Measurements from ENCODE around the gene CDC42BPA. TPM values are rescaled to one million over a fixed set of nuclear protein-coding genes. Genes with fewer than 3 reads are reported as not detected.

CDC42BPA gene
- total RNA-seq, 4 donors from 2014 or later, result 47.0 to 58.6 (median 54.8) TPM

GRCh38 chr1:227272428-227272827 lies 45.9 kb downstream of the CDC42BPA start:
- H3K27ac ChIP-seq, result no peak overlapping the region
- no peak overlapping the region for H3K4me3 ChIP-seq
- H3K4me1 ChIP-seq, result peaks cover 0 to 19% (median 6%) of the 10 kb centered on the region in 4 donors
- no peak for DNase-seq (ENCODE audit: low spot score in 2 of 2)
- peaks cover 0 to 7% (median 0%) of the 10 kb centered on the region in 3 donors for H3K36me3 ChIP-seq
- H3K9me3 ChIP-seq, result peaks cover 0 to 11% (median 0%) of the 10 kb centered on the region in 4 donors
- no peak for TF ChIP-seq POLR2A (IDR thresholded peaks at IDR 0.05)
- TF ChIP-seq CTCF (IDR thresholded peaks at IDR 0.05), result no peak
- no peak for TF ChIP-seq EP300 (IDR thresholded peaks at IDR 0.05)
- no peaks in the 10 kb centered on the region for H3K27me3 ChIP-seq

GRCh38 chr1:227270554-227270953 lies 47.7 kb downstream of the CDC42BPA start:
- H3K9me3 ChIP-seq, result peaks cover 0 to 2% (median 0%) of the 10 kb centered on the region in 4 donors
- TF ChIP-seq CTCF (IDR thresholded peaks at IDR 0.05) (no peak), POLR2A (IDR thresholded peaks at IDR 0.05) (no peak), EP300 (IDR thresholded peaks at IDR 0.05) (no peak)
- H3K27me3 ChIP-seq, result no peaks in the 10 kb centered on the region
- no peak overlapping the region for H3K4me3 ChIP-seq
- no peak for DNase-seq (ENCODE audit: low spot score in 2 of 2)
- H3K4me1 ChIP-seq, result peaks cover 0 to 19% (median 6%) of the 10 kb centered on the region in 4 donors
- no peak overlapping the region for H3K27ac ChIP-seq
- H3K36me3 ChIP-seq, result no peaks in the 10 kb centered on the region
- WGBS, 2 donors, result 86 to 89% methylated on average over 2 of the region's 2 CpGs

GRCh38 chr1:227268943-227269342 lies 49.3 kb downstream of the CDC42BPA start:
- Histone ChIP-seq H3K27ac (no peak overlapping the region), H3K4me1 (peaks cover 0 to 19% (median 6%) of the 10 kb centered on the region in 4 donors), H3K9me3 (no peaks in the 10 kb centered on the region), H3K4me3 (no peak overlapping the region), H3K27me3 (no peaks in the 10 kb centered on the region), H3K36me3 (no peaks in the 10 kb centered on the region)
- TF ChIP-seq POLR2A (IDR thresholded peaks at IDR 0.05) (no peak), CTCF (IDR thresholded peaks at IDR 0.05) (no peak), EP300 (IDR thresholded peaks at IDR 0.05) (no peak)
- WGBS, 2 donors, result 11 to 24% methylated on average over 1 of the region's 1 CpG
- no peak for DNase-seq (ENCODE audit: low spot score in 2 of 2)

GRCh38 chr1:227265891-227266290 lies 52.4 kb downstream of the CDC42BPA start:
- no peaks in the 10 kb centered on the region for H3K27me3 ChIP-seq
- 91 to 95% methylated on average over 3 of the region's 3 CpGs for WGBS, 2 donors
- no peak for DNase-seq (ENCODE audit: low spot score in 2 of 2)

GRCh38 chr1:227263869-227264268 lies 54.4 kb downstream of the CDC42BPA start:
- no peaks in the 10 kb centered on the region for H3K9me3 ChIP-seq
- H3K27me3 ChIP-seq, result no peaks in the 10 kb centered on the region
- no peak for DNase-seq (ENCODE audit: low spot score in 2 of 2)
- WGBS, 2 donors, result 83% methylated on average over 1 of the region's 1 CpG
- H3K36me3 ChIP-seq, result no peaks in the 10 kb centered on the region
- H3K4me3 ChIP-seq, result no peak overlapping the region
- TF ChIP-seq CTCF (IDR thresholded peaks at IDR 0.05) (no peak), POLR2A (IDR thresholded peaks at IDR 0.05) (no peak), EP300 (IDR thresholded peaks at IDR 0.05) (no peak)
- peaks cover 0 to 20% (median 5%) of the 10 kb centered on the region in 4 donors for H3K4me1 ChIP-seq
- H3K27ac ChIP-seq, result no peak overlapping the region

More at GRCh38 chr1:227265891-227266290, 52.4 kb downstream of the CDC42BPA start:
- H3K4me1 ChIP-seq, result peaks cover 0 to 19% (median 6%) of the 10 kb centered on the region in 4 donors
- TF ChIP-seq CTCF (IDR thresholded peaks at IDR 0.05) (no peak), POLR2A (IDR thresholded peaks at IDR 0.05) (no peak), EP300 (IDR thresholded peaks at IDR 0.05) (no peak)
- no peaks in the 10 kb centered on the region for H3K36me3 ChIP-seq
- H3K27ac ChIP-seq, result no peak overlapping the region
- no peak overlapping the region for H3K4me3 ChIP-seq
- no peaks in the 10 kb centered on the region for H3K9me3 ChIP-seq
